Measurements from ENCODE around the gene TTC34. TPM values are rescaled to one million over a fixed set of nuclear protein-coding genes. Genes with fewer than 3 reads are reported as not detected.

The TTC34 gene
- total RNA-seq, 1 experiment from 2014 or later, result 0.20 TPM

GRCh38 chr1:2610036-2610959, 191.2 kb downstream of the TTC34 start:
- no peak for DNase-seq (ENCODE audit: extremely low read depth, low read depth)

GRCh38 chr1:2609319-2610035, 192.0 kb downstream of the TTC34 start:
- DNase-seq (ENCODE audit: extremely low read depth, low read depth), result no peak

GRCh38 chr1:2607641-2608091, 193.8 kb downstream of the TTC34 start:
- no peak for DNase-seq (ENCODE audit: extremely low read depth, low read depth)

- no peak for DNase-seq (ENCODE audit: extremely low read depth, low read depth)
These were observed 194.4 kb downstream of the TTC34 start for GRCh38 chr1:2606881-2607621.

- no peak for DNase-seq (ENCODE audit: extremely low read depth, low read depth)
These were observed 195.1 kb downstream of the TTC34 start for GRCh38 chr1:2606396-2606880.

- DNase-seq (ENCODE audit: extremely low read depth, low read depth), result no peak
These were observed 195.7 kb downstream of the TTC34 start for GRCh38 chr1:2605509-2606395.

- DNase-seq (ENCODE audit: extremely low read depth, low read depth), result no peak
These were observed 196.5 kb downstream of the TTC34 start for GRCh38 chr1:2604844-2605508.

- DNase-seq (ENCODE audit: extremely low read depth, low read depth), result no peak
These were observed 197.2 kb downstream of the TTC34 start for GRCh38 chr1:2604156-2604843.

GRCh38 chr1:2603521-2604155, 197.9 kb downstream of the TTC34 start:
- no peak for DNase-seq (ENCODE audit: extremely low read depth, low read depth)

- no peak for DNase-seq (ENCODE audit: extremely low read depth, low read depth)
These were observed 198.5 kb downstream of the TTC34 start for GRCh38 chr1:2602866-2603520.

- no peak for DNase-seq (ENCODE audit: extremely low read depth, low read depth)
These were observed 199.1 kb downstream of the TTC34 start for GRCh38 chr1:2602311-2602835.

- DNase-seq (ENCODE audit: extremely low read depth, low read depth), result no peak
These were observed 199.7 kb downstream of the TTC34 start for GRCh38 chr1:2601721-2602303.

GRCh38 chr1:2598329-2598931, 203.1 kb downstream of the TTC34 start:
- DNase-seq (ENCODE audit: extremely low read depth, low read depth), result no peak

- no peak for DNase-seq (ENCODE audit: extremely low read depth, low read depth)
These were observed 203.8 kb downstream of the TTC34 start for GRCh38 chr1:2597441-2598328.

- DNase-seq (ENCODE audit: extremely low read depth, low read depth), result no peak
These were observed 204.8 kb downstream of the TTC34 start for GRCh38 chr1:2596530-2597333.

Measured in NCI-H460 (cell line).